Measurements from ENCODE around the gene MTERF4.

Gene MTERF4

DNA sequence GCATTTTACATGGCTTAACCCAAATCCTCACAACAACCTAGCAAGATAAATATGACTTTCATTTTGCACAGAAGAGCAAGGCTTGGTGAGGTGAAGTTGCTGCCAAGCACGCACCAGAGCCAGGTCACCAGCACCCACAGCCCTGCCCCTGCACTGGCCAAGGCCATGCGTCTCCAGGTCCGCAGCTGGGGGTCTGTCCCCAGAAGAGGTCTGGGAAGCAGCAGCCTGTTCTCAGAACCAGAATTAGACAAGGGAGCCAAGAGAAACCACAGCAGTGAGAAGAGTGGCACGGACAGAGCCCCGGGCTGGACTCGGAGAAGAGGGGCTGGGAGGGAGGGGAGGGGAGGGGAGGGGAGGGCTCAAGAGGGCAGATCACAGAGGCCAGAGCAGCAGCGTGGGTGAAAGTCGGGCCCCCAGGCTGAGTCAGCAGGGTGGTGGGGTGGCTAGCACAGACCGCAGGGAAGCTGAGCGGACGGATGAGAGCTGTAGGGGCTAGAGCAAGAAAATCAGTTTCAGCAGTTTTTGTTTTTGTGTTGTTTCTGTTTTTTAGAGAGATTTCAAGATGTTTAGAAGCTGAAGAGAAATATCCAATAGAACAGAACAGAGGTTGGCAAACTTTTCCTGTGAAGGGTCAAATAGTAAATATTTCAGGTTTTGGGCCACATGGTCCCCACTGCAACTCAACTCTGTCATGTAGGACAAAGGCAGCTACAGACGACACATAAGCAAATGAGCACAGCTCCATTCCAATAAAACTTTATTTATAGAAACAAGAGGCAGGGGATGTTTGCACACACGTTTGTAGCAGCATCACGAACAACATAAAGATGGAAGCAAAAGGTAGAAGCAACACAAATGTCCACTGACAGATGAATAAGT is 7.4 kb upstream of the MTERF4 start:
- no peak for ATAC-seq
- no peak for TF ChIP-seq ESRRG (CRISPR knock-in tag; IDR thresholded peaks at IDR 0.05)
- TF ChIP-seq, protein P1, sequence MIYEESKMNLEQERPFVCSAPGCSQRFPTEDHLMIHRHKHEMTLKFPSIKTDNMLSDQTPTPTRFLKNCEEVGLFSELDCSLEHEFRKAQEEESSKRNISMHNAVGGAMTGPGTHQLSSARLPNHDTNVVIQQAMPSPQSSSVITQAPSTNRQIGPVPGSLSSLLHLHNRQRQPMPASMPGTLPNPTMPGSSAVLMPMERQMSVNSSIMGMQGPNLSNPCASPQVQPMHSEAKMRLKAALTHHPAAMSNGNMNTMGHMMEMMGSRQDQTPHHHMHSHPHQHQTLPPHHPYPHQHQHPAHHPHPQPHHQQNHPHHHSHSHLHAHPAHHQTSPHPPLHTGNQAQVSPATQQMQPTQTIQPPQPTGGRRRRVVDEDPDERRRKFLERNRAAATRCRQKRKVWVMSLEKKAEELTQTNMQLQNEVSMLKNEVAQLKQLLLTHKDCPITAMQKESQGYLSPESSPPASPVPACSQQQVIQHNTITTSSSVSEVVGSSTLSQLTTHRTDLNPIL (CRISPR knock-in tag; IDR thresholded peaks at IDR 0.05; ENCODE audit: low read depth): no peak
- no peak for TF ChIP-seq GLIS3 (CRISPR knock-in tag; IDR thresholded peaks at IDR 0.05)
- no peak for TF ChIP-seq ISL1 (CRISPR knock-in tag; IDR thresholded peaks at IDR 0.05)
- no peak for TF ChIP-seq ZFP3 (CRISPR knock-in tag; IDR thresholded peaks at IDR 0.05)
- no peak for TF ChIP-seq ZFP30 (CRISPR knock-in tag; IDR thresholded peaks at IDR 0.05)
- TF ChIP-seq BACH2 (CRISPR knock-in tag; IDR thresholded peaks at IDR 0.05; ENCODE audit: borderline replicate concordance): no peak
- TF ChIP-seq TOX (CRISPR knock-in tag; IDR thresholded peaks at IDR 0.05; ENCODE audit: borderline replicate concordance): no peak
- no peak for TF ChIP-seq ZNF565 (CRISPR knock-in tag; conservative IDR thresholded peaks at IDR 0.05; ENCODE audit: low read depth)
- TF ChIP-seq, protein P2, sequence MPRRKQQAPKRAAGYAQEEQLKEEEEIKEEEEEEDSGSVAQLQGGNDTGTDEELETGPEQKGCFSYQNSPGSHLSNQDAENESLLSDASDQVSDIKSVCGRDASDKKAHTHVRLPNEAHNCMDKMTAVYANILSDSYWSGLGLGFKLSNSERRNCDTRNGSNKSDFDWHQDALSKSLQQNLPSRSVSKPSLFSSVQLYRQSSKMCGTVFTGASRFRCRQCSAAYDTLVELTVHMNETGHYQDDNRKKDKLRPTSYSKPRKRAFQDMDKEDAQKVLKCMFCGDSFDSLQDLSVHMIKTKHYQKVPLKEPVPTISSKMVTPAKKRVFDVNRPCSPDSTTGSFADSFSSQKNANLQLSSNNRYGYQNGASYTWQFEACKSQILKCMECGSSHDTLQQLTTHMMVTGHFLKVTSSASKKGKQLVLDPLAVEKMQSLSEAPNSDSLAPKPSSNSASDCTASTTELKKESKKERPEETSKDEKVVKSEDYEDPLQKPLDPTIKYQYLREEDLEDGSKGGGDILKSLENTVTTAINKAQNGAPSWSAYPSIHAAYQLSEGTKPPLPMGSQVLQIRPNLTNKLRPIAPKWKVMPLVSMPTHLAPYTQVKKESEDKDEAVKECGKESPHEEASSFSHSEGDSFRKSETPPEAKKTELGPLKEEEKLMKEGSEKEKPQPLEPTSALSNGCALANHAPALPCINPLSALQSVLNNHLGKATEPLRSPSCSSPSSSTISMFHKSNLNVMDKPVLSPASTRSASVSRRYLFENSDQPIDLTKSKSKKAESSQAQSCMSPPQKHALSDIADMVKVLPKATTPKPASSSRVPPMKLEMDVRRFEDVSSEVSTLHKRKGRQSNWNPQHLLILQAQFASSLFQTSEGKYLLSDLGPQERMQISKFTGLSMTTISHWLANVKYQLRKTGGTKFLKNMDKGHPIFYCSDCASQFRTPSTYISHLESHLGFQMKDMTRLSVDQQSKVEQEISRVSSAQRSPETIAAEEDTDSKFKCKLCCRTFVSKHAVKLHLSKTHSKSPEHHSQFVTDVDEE (CRISPR knock-in tag; IDR thresholded peaks at IDR 0.05): no peak
- no peak for TF ChIP-seq SNAI2 (CRISPR knock-in tag; IDR thresholded peaks at IDR 0.05)
- no peak for TF ChIP-seq PPARA (CRISPR knock-in tag; IDR thresholded peaks at IDR 0.05; ENCODE audit: borderline replicate concordance)
- no peak for TF ChIP-seq ZC3H10 (CRISPR knock-in tag; IDR thresholded peaks at IDR 0.05)
- TF ChIP-seq, protein P3, sequence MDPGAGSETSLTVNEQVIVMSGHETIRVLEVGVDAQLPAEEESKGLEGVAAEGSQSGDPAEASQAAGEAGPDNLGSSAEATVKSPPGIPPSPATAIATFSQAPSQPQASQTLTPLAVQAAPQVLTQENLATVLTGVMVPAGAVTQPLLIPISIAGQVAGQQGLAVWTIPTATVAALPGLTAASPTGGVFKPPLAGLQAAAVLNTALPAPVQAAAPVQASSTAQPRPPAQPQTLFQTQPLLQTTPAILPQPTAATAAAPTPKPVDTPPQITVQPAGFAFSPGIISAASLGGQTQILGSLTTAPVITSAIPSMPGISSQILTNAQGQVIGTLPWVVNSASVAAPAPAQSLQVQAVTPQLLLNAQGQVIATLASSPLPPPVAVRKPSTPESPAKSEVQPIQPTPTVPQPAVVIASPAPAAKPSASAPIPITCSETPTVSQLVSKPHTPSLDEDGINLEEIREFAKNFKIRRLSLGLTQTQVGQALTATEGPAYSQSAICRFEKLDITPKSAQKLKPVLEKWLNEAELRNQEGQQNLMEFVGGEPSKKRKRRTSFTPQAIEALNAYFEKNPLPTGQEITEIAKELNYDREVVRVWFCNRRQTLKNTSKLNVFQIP (CRISPR knock-in tag; IDR thresholded peaks at IDR 0.05; ENCODE audit: borderline replicate concordance, low read depth): no peak
- no peak for TF ChIP-seq OSR1 (CRISPR knock-in tag; IDR thresholded peaks at IDR 0.05)
- TF ChIP-seq, protein P4, sequence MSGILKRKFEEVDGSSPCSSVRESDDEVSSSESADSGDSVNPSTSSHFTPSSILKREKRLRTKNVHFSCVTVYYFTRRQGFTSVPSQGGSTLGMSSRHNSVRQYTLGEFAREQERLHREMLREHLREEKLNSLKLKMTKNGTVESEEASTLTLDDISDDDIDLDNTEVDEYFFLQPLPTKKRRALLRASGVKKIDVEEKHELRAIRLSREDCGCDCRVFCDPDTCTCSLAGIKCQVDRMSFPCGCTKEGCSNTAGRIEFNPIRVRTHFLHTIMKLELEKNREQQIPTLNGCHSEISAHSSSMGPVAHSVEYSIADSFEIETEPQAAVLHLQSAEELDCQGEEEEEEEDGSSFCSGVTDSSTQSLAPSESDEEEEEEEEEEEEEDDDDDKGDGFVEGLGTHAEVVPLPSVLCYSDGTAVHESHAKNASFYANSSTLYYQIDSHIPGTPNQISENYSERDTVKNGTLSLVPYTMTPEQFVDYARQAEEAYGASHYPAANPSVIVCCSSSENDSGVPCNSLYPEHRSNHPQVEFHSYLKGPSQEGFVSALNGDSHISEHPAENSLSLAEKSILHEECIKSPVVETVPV (CRISPR knock-in tag; IDR thresholded peaks at IDR 0.05): no peak
- TF ChIP-seq ZNF70 (CRISPR knock-in tag; IDR thresholded peaks at IDR 0.05): no peak
- TF ChIP-seq, protein P5, sequence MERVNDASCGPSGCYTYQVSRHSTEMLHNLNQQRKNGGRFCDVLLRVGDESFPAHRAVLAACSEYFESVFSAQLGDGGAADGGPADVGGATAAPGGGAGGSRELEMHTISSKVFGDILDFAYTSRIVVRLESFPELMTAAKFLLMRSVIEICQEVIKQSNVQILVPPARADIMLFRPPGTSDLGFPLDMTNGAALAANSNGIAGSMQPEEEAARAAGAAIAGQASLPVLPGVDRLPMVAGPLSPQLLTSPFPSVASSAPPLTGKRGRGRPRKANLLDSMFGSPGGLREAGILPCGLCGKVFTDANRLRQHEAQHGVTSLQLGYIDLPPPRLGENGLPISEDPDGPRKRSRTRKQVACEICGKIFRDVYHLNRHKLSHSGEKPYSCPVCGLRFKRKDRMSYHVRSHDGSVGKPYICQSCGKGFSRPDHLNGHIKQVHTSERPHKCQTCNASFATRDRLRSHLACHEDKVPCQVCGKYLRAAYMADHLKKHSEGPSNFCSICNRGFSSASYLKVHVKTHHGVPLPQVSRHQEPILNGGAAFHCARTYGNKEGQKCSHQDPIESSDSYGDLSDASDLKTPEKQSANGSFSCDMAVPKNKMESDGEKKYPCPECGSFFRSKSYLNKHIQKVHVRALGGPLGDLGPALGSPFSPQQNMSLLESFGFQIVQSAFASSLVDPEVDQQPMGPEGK (CRISPR knock-in tag; IDR thresholded peaks at IDR 0.05; ENCODE audit: borderline replicate concordance): no peak

DNA sequence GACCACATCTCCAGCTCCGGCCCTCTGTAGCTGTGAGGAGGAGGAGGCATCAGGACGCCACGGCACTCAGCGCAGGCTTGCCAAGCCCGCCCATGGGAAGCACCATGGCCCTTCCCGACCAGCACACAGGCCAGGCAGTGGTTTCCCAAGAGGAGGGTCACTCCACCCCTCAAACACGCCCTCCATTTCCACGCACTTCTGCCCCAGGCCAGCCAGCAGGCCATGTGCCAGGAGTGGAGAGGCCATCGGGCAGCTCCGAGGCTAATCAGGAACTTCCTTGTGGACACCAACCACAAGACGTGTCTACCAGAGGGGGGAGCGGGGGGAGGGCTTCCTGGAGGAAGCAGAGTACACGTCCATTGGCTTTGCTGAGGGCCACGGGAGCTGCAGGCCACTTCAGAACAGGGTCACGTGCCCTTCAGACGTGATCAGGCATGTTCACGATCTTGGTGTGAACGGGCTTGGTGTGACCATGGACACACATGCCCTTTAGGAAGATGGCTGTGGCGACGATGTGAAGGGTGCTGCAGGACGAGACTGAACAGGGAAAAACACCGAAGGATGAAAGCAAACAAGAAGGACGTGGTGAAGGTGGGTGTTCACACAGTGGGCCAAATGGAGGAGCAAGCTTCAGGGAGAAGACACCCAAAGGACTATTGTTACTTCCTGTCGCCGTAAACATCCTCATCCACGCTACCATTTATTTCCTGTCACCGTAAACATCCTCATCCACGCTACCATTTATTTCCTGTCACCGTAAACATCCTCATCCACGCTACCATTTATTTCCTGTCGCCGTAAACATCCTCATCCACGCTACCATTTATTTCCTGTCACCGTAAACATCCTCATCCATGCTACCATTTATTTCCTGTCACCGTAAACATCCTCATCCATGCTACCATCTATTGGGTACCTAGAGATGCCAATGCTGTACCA is 6.5 kb upstream of the MTERF4 start:
- ATAC-seq: no peak
- TF ChIP-seq OSR1 (CRISPR knock-in tag; IDR thresholded peaks at IDR 0.05) (no peak), ARNTL (CRISPR knock-in tag; IDR thresholded peaks at IDR 0.05; ENCODE audit: borderline replicate concordance, low read depth) (no peak)
